GM10248 (cell line): ENCODE data around the gene IRX3.

Source experiments
- CTCF ChIA-PET: fragments of 300-600 bp; sonication (Branson Sonifier 250); formaldehyde crosslinking; extraction: SDS; loops from one replicate; lab custom pipeline; 2021; ENCODE audit warnings: antibody characterized with exemption; lab: Yijun Ruan, JAX
- POLR2A ChIA-PET: fragments of 350-650 bp; sonication (Branson Sonifier 250); formaldehyde crosslinking; extraction: SDS; loops from one replicate; lab custom pipeline; 2020; ENCODE audit warnings: antibody characterized with exemption; lab: Yijun Ruan, JAX
- DNase-seq: peaks from one replicate; pipeline ENCODE4 v3.0.0; 2012; ENCODE audit errors: extremely low spot score
- TF ChIP-seq, protein P1 (sequence below): IDR thresholded peaks from 2 replicates; pipeline ENCODE4 v1.5.1; 2012; ENCODE audit warnings: mild to moderate bottlenecking, low read depth; ENCODE audit errors: extremely low read depth, missing control alignments, control extremely low read depth

IRX3 gene

DNA sequence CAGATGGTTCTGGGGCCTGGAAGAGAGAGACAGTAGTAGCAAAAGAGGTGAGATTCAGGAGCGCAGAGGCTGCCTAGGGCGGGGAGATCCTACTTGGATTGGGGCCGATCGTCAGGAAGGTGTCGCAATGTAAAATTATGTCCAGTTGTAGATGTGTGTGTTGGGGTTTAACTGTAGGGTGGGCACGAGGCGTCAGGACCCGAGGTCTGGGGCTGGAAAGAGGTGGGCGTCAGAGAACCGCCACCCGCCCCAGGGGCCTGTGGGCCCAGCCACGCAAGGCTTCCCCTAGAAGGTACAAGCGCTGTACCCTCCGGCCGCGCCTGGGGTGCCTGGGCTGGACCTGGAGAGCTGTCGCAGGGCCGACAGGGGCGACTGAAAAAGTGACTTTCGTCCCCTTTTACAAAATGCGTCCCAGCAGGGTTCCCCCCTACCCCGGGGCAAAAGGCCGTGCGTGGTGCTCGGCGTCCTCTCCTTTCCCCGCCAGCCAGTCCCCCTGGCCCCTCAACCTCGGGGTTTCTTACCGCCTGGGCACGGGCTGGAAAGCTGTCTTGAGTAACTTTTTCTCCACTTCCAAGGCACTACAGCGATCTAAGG, 2.8 kb downstream of the IRX3 start:
- POLR2A ChIA-PET: no interaction called here

DNA sequence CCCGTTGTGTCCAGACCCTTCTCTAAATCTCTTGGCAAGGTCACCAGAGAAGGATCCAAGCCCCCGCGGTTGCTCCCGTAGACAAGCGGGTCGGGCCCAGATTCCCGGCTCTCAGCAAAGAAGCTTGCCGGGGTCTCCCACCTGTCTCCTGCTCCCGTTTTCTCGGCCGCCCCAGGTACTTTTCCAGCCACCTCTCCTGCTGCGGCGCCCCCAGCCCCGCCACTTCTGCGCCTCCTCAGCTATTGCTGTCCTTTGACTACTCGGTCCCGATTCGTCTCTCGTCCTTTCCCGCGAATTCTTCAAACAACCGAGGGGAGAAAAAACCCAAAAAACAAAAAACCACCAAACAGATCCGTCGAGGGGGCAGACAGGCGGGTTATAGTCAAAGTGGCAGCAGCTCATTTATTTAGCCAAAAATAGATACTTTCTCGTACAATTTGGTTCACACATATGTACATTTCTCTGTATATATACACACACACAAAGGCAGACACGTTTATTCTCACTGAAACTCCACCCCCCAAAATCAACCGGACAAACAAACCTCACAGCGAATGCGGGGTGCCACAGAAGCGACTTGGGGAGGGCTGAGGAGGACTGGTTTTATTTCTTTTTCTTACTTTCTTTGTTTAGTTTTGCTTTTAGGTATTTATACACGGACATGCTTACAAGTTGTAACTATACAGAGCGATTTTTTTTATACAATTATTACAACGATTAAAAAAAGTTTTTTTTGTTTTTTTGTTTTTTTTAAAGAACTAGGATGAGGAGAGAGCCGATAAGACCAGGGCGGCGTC, 3.5 kb downstream of the IRX3 start:
- no peak for DNase-seq
- TF ChIP-seq, protein P1, sequence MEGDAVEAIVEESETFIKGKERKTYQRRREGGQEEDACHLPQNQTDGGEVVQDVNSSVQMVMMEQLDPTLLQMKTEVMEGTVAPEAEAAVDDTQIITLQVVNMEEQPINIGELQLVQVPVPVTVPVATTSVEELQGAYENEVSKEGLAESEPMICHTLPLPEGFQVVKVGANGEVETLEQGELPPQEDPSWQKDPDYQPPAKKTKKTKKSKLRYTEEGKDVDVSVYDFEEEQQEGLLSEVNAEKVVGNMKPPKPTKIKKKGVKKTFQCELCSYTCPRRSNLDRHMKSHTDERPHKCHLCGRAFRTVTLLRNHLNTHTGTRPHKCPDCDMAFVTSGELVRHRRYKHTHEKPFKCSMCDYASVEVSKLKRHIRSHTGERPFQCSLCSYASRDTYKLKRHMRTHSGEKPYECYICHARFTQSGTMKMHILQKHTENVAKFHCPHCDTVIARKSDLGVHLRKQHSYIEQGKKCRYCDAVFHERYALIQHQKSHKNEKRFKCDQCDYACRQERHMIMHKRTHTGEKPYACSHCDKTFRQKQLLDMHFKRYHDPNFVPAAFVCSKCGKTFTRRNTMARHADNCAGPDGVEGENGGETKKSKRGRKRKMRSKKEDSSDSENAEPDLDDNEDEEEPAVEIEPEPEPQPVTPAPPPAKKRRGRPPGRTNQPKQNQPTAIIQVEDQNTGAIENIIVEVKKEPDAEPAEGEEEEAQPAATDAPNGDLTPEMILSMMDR: no peak
- ChIA-PET POLR2A (no interaction called here), CTCF (interaction anchor here (0.7 to 1.7 kb wide), 4 partner anchors 10 to 47 kb away, joined by 3 to 9 read pairs (median 4); no protein-coding TSS in a partner anchor)

More for the DNA sequence above, 2.8 kb downstream of the IRX3 start:
- CTCF ChIA-PET: interaction anchor here (0.8 kb wide), 1 partner anchor 48 kb away, joined by 3 read pairs; no protein-coding TSS in a partner anchor
- TF ChIP-seq, protein P1: no peak
- no peak for DNase-seq

DNA sequence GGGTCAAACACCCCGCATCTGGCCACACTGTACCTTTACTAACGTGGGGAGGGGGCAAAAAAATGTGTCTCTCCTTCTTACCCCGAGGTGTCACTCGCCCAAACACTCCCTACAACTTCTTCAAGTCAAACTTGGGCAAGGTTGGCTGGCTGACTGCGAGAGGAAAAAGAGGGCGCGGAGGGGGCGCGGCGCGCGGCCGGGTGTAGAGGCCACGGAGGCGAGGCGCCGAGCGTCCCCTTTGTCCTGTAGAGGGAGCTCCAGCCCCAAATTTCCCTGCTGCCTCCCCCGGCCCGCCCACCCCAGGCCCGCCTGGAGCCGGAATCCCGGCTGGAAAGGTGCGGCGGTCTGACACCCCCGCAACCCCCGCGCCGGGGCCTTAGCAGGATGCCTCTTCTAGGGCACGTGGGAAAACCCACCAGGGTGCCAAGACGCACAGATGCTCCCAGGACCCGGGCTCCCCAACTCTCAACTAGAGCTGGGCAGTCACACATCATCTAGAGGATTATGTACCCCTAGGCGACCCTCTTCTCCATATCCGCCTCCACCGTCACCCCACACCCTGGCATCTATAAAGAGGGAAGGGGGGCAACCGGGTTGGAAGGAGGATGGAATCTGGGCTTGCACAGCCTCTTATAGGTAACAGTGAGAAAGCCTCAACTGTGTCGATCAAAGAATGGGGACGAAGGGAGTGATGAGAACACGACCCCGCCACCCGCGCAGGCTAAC, 4.2 kb downstream of the IRX3 start:
- CTCF ChIA-PET: interaction anchor here (0.7 to 1.7 kb wide), 3 partner anchors 10 to 29 kb away, joined by 3 to 9 read pairs (median 4); no protein-coding TSS in a partner anchor
- POLR2A ChIA-PET: no interaction called here
- TF ChIP-seq, protein P1: peak; percentile 45
- peak; percentile 62 for DNase-seq

DNA sequence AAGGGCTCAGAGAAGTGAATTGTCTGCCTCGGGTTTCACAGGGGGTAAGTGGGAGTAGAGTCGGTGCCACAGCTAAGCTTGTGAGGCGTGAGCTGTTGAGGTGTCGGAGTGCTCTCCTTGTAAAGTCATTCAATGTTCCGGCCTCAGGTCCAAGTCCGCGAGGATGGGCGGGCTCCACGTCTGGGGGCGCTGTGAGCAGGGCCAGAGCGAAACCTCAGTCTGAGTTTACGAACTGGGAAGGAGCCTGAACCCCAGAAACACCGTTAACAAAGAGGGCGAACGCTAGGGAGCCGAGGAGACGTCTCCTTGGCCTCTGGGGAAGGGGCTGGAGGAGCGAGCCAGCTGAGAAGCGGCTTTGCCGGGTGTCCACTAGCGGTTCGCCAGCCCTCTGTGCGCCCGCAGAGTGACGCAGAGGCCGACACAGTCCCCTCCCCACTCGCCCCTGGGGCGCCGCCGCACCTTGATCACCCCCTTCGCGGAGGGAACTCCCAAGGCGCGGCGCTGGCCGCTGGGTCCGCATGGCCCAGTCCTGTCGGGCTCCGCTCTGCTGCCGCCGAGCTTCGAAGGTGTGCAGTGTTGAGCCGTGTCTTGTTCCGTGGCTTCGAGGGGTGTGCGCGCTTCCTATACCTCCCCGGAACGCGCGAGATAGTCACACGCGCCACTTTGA, 4.9 kb downstream of the IRX3 start:
- POLR2A ChIA-PET: no interaction called here
- TF ChIP-seq, protein P1: no peak
- CTCF ChIA-PET: interaction anchor here (0.8 to 1.7 kb wide), 4 partner anchors 11 to 17 kb away, joined by 3 to 9 read pairs (median 3); no protein-coding TSS in a partner anchor
- no peak for DNase-seq

GRCh38 chr16:54280751-54281150, 5.8 kb downstream of the IRX3 start:
- CTCF ChIA-PET: interaction anchor here (1.0 to 1.2 kb wide), 3 partner anchors 9 to 17 kb away, joined by 3 read pairs; no protein-coding TSS in a partner anchor

More at GRCh38 chr16:54280751-54281150, 5.8 kb downstream of the IRX3 start:
- TF ChIP-seq, protein P1: no peak
- POLR2A ChIA-PET: no interaction called here
- DNase-seq: no peak
